IMR-90 (cell line): Measurements from ENCODE around the gene ABHD10. TPM values are rescaled to one million over a fixed set of nuclear protein-coding genes. Genes with fewer than 3 reads are reported as not detected.

ENCODE experiments used
- ATAC-seq: fragments of 200-7000 bp; cut with Tn5 transposase; 2 replicates; pipeline ENCODE4 v1.9.1; 2020; ENCODE audit warnings: low read depth, mild to moderate bottlenecking, moderate library complexity
- BruUV-seq: library from RNA; stranded (reverse); fragments of 400-500 nt; replicated peaks from 2 replicates; lab custom pipeline; 2021; lab: Mats Ljungman, UMichigan
- CTCF ChIA-PET: fragments of 300-600 bp; formaldehyde crosslinking; extraction: SDS; loops from one replicate; lab custom pipeline; 2021; ENCODE audit warnings: antibody characterized with exemption; lab: Yijun Ruan, JAX
- POLR2A ChIA-PET: fragments of 300-600 bp; sonication (Branson Sonifier 250); formaldehyde crosslinking; loops from one replicate; lab custom pipeline; 2022; ENCODE audit warnings: antibody characterized with exemption; ENCODE audit not compliant: unreplicated experiment; lab: Charles Lee
- DNase-seq: peaks from one replicate; pipeline ENCODE4 v3.0.0; 2013
- H2AFZ ChIP-seq: replicated peaks from 2 replicates; pipeline ENCODE3; 2013; ENCODE audit warnings: low read length, mild to moderate bottlenecking; ENCODE audit not compliant: poor library complexity
- H2AK5ac ChIP-seq: 2 replicates; pipeline ENCODE4 v1.6.1; 2013; ENCODE audit warnings: low read depth, low read length, inconsistent platforms
- H2AK9ac ChIP-seq: replicated peaks from 2 replicates; pipeline ENCODE3; 2013; ENCODE audit warnings: mild to moderate bottlenecking, low read depth, low read length, moderate library complexity; ENCODE audit not compliant: poor library complexity
- H2BK120ac ChIP-seq: 2 replicates; pipeline ENCODE4 v1.6.1; 2013; ENCODE audit warnings: low read depth, low read length, inconsistent platforms
- H2BK15ac ChIP-seq: 3 replicates; pipeline ENCODE4 v1.6.1; 2013; ENCODE audit warnings: low read depth, low read length, inconsistent platforms
- H2BK20ac ChIP-seq: 2 replicates; pipeline ENCODE4 v1.6.1; 2013; ENCODE audit warnings: low read depth, mild to moderate bottlenecking, inconsistent platforms, low read length, moderate library complexity
- H2BK5ac ChIP-seq: 2 replicates; pipeline ENCODE4 v1.6.1; 2013; ENCODE audit warnings: mild to moderate bottlenecking, low read depth, low read length, inconsistent platforms; ENCODE audit not compliant: poor library complexity, severe bottlenecking
- H3K14ac ChIP-seq: replicated peaks from 2 replicates; pipeline ENCODE4 v1.6.1; 2013; ENCODE audit warnings: low read depth, low read length, inconsistent platforms
- H3K18ac ChIP-seq: 2 replicates; pipeline ENCODE4 v1.6.1; 2013; ENCODE audit warnings: low read depth, low read length, control low read depth
- H3K23ac ChIP-seq: 2 replicates; pipeline ENCODE4 v1.6.1; 2013; ENCODE audit warnings: low read depth, low read length, inconsistent platforms
- H3K27ac ChIP-seq: 2 replicates; pipeline ENCODE4 v1.5.1; 2013; ENCODE audit warnings: mild to moderate bottlenecking, control low read depth, low read length; ENCODE audit not compliant: insufficient read depth
- H3K27me3 ChIP-seq: 2 replicates; pipeline ENCODE4 v1.6.1; 2013; ENCODE audit warnings: low read length; ENCODE audit not compliant: control insufficient read depth, insufficient read depth
- H3K36me3 ChIP-seq: 2 replicates; pipeline ENCODE4 v1.6.1; 2013; ENCODE audit warnings: low read length, mixed read lengths; ENCODE audit not compliant: control insufficient read depth, insufficient read depth
- H3K4ac ChIP-seq: 2 replicates; pipeline ENCODE4 v1.6.1; 2013; ENCODE audit warnings: low read depth, low read length, inconsistent platforms
- H3K4me1 ChIP-seq: 2 replicates; pipeline ENCODE4 v1.6.1; 2013; ENCODE audit warnings: low read length, mixed read lengths; ENCODE audit not compliant: control insufficient read depth, insufficient read depth
- H3K4me2 ChIP-seq: 2 replicates; pipeline ENCODE4 v1.6.1; 2013; ENCODE audit warnings: low read depth, mild to moderate bottlenecking, control low read depth, low read length, moderate library complexity
- H3K4me3 ChIP-seq: 2 replicates; pipeline ENCODE4 v1.5.1; 2013; ENCODE audit warnings: low read depth, mild to moderate bottlenecking, control low read depth, low read length, moderate library complexity; ENCODE audit not compliant: insufficient read depth
- H3K56ac ChIP-seq: 2 replicates; pipeline ENCODE4 v1.6.1; 2013; ENCODE audit warnings: low read length, inconsistent platforms; ENCODE audit not compliant: insufficient read depth; ENCODE audit errors: extremely low read depth
- H3K79me1 ChIP-seq, 2 experiments: 2 replicates each; pipeline ENCODE4 v1.6.1; 2013; ENCODE audit warnings: low read length in 2 of 2, inconsistent platforms in 1 of 2, low read depth in 1 of 2
- H3K9ac ChIP-seq: 2 replicates; pipeline ENCODE4 v1.6.1; 2013; ENCODE audit warnings: low read depth, low read length, control low read depth
- H3K9me1 ChIP-seq: 2 replicates; pipeline ENCODE4 v1.6.1; 2013; ENCODE audit warnings: low read length, inconsistent platforms; ENCODE audit not compliant: insufficient read depth
- H3K9me3 ChIP-seq: 2 replicates; pipeline ENCODE4 v1.6.1; 2013; ENCODE audit warnings: low read length; ENCODE audit not compliant: control insufficient read depth, insufficient read depth
- H4K20me1 ChIP-seq: 2 replicates; pipeline ENCODE4 v1.6.1; 2013; ENCODE audit warnings: low read length, inconsistent platforms; ENCODE audit not compliant: insufficient read depth
- H4K5ac ChIP-seq: 2 replicates; pipeline ENCODE4 v1.6.1; 2013; ENCODE audit warnings: mild to moderate bottlenecking, low read depth, low read length, control low read depth
- H4K8ac ChIP-seq, 2 experiments: 2 replicates each; pipeline ENCODE4 v1.6.1; 2013; ENCODE audit warnings: low read depth in 2 of 2, low read length in 2 of 2, control low read depth in 1 of 2, inconsistent platforms in 1 of 2
- H4K91ac ChIP-seq: 2 replicates; pipeline ENCODE4 v1.6.1; 2013; ENCODE audit warnings: low read depth, low read length, inconsistent platforms; ENCODE audit not compliant: insufficient read depth
- CEBPB ChIP-seq: IDR thresholded peaks from 2 replicates; pipeline ENCODE4 v1.6.1; 2012; ENCODE audit warnings: low read depth, low read length, improper control_type of control experiment
- WGBS, 2 experiments: methylation state at CpG; one replicate each; pipeline versions ENCODE4 v1.1.5 to v1.1.7; 2013; ENCODE audit warnings: missing lambda C conversion rate in 2 of 2; ENCODE audit not compliant: insufficient read length in 1 of 2; ENCODE audit errors: extremely low coverage in 2 of 2; 5-methylcytosine and 5-hydroxymethylcytosine counted together
- dilution Hi-C: fragments of 300-500 bp; cut with HindIII; formaldehyde crosslinking; loops from one replicate; pipeline ENCODE4 v1.14.3; 2018; ENCODE audit warnings: low sequenced_read_pairs; ENCODE audit not compliant: unreplicated experiment
- in situ Hi-C: fragments of 300-500 bp; cut with MboI; formaldehyde crosslinking; loops from 3 replicates; pipeline ENCODE4 v1.14.3; 2019; ENCODE audit warnings: low sequenced_read_pairs, inconsistent platforms, mixed read lengths
- intact Hi-C: fragments of 100-400 bp; cut with micrococcal nuclease; formaldehyde crosslinking; loops from 2 replicates; pipeline ENCODE4 v1.10.0; 2022
- polyA plus RNA-seq, 3 experiments: library from polyadenylated mRNA; depleted of rRNA; stranded (reverse); fragments of >200 nt; gene quantifications; 2 replicates each; pipeline ENCODE4 v1.2.3, GENCODE V29; 2012; ENCODE audit warnings: low replicate concordance in 1 of 3
- total RNA-seq: library from RNA; depleted of rRNA; stranded (reverse); fragments of >200 nt; gene quantifications from 2 replicates; pipeline ENCODE4 v1.2.3, GENCODE V29; 2012
- TF ChIP-seq, protein P1 (sequence below): fragments of 150-350 bp; IDR thresholded peaks from 2 replicates; pipeline ENCODE4 v1.6.1; 2017; ENCODE audit warnings: mild to moderate bottlenecking, antibody characterized with exemption, low read length, low read depth

The ABHD10 gene
- total and polyA plus RNA-seq, 2 of the 4 experiments (the other 2 are of a cell fraction): 24.7 to 57.2 TPM

DNA sequence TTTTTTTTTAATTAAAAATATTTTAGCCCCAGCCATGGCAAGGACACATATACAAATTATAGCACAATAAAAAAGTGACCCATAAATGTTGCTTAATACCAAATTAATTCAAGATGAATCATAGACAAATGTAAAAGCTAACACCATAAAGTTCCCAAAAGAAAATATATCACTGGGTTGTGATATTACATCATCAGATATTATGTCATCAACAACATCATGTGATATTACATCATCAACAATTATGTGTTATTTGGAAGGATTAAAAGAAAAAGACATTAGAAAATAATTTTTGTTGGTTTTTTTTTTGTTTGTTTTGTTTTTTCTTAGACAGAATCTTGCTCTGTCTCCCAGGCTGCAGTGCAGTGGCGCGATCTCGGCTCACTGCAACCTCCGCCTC lies 34.5 kb upstream of the ABHD10 start:
- Histone ChIP-seq H2AK9ac (no peak overlapping the region), H3K9me3 (no peaks in the 10 kb centered on the region), H3K9ac (no peak overlapping the region), H3K14ac (no peak overlapping the region), H3K23ac (no peak overlapping the region), H3K56ac (no peak overlapping the region), H2BK120ac (no peak overlapping the region), H4K91ac (no peak overlapping the region), H3K79me1 (no peaks in the 10 kb centered on the region), H4K8ac (no peak overlapping the region), H3K4ac (no peak overlapping the region), H3K27me3 (no peaks in the 10 kb centered on the region), H2BK15ac (no peak overlapping the region), H3K18ac (no peak overlapping the region), H2AFZ (no peak overlapping the region), H4K5ac (no peak overlapping the region), H3K4me1 (peaks cover 7% of the 10 kb centered on the region; the same call in 1 of the 2 replicates), H3K4me3 (no peak overlapping the region), H3K36me3 (peaks cover 8% of the 10 kb centered on the region), H3K4me2 (no peak overlapping the region), H2AK5ac (no peak overlapping the region), H4K20me1 (no peaks in the 10 kb centered on the region), H3K27ac (no peak overlapping the region), H2BK5ac (no peak overlapping the region), H2BK20ac (no peak overlapping the region), H3K9me1 (peaks cover 4% of the 10 kb centered on the region; the same call in 1 of the 2 replicates)
- peak; percentile 74 for TF ChIP-seq CEBPB
- TF ChIP-seq, protein P1, sequence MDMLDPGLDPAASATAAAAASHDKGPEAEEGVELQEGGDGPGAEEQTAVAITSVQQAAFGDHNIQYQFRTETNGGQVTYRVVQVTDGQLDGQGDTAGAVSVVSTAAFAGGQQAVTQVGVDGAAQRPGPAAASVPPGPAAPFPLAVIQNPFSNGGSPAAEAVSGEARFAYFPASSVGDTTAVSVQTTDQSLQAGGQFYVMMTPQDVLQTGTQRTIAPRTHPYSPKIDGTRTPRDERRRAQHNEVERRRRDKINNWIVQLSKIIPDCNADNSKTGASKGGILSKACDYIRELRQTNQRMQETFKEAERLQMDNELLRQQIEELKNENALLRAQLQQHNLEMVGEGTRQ: no peak
- BruUV-seq: no TSS peak
- ATAC-seq (no peak), DNase-seq (no peak)
- dilution Hi-C loops (no loop called here), in situ Hi-C loops (no loop called here), intact Hi-C loops (no loop called here)
- ChIA-PET POLR2A (no interaction called here), CTCF (no interaction called here)
- WGBS, 2 experiments: no CpG with 5 or more reads among the region's 4 CpGs
